MCF 10A (cell line): ENCODE results near the gene RPS24. TPM values are rescaled to one million over a fixed set of nuclear protein-coding genes. Genes with fewer than 3 reads are reported as not detected.

Experiments
- Bru-seq: library from RNA; stranded (reverse); fragments of 400-500 nt; gene quantifications from one replicate; lab custom pipeline; 2021; lab: Mats Ljungman, UMichigan
- BruChase-seq, 2 experiments: library from RNA; stranded (reverse); fragments of 400-500 nt; gene quantifications; one replicate each; lab custom pipeline; 2021; lab: Mats Ljungman, UMichigan
- BruUV-seq: library from RNA; stranded (reverse); fragments of 400-500 nt; replicated peaks from 2 replicates; lab custom pipeline; 2021; lab: Mats Ljungman, UMichigan
- CTCF ChIA-PET: fragments of 300-600 bp; sonication (Branson Sonifier 250); formaldehyde crosslinking; extraction: SDS; loops from one replicate; lab custom pipeline; 2021; ENCODE audit warnings: antibody characterized with exemption, inconsistent platforms; lab: Yijun Ruan, JAX
- POLR2A ChIA-PET: fragments of 300-600, 350-650 bp; sonication (Branson Sonifier 250); formaldehyde crosslinking; extraction: SDS; loops from one replicate; lab custom pipeline; 2020; ENCODE audit warnings: antibody characterized with exemption, inconsistent platforms; lab: Yijun Ruan, JAX
- DNase-seq: peaks from one replicate; pipeline ENCODE4 v3.0.0-alpha.2; 2018; ENCODE audit not compliant: unreplicated experiment
- H3K27ac Mint-ChIP-seq: one replicate; pipeline ENCODE4 v1.8.0; 2022; ENCODE audit warnings: mild to moderate bottlenecking, low read depth, mixed read lengths; ENCODE audit not compliant: unreplicated experiment
- H3K27me3 Mint-ChIP-seq: one replicate; pipeline ENCODE4 v1.8.0; 2022; ENCODE audit warnings: mixed read lengths; ENCODE audit not compliant: insufficient read depth, unreplicated experiment
- H3K36me3 Mint-ChIP-seq: one replicate; pipeline ENCODE4 v1.8.0; 2022; ENCODE audit warnings: mild to moderate bottlenecking, moderate library complexity, mixed read lengths; ENCODE audit not compliant: insufficient read depth, unreplicated experiment
- H3K4me1 Mint-ChIP-seq: one replicate; pipeline ENCODE4 v1.8.0; 2022; ENCODE audit warnings: mixed read lengths; ENCODE audit not compliant: insufficient read depth, unreplicated experiment
- H3K4me3 Mint-ChIP-seq: one replicate; pipeline ENCODE4 v1.8.0; 2022; ENCODE audit warnings: mild to moderate bottlenecking, moderate library complexity, mixed read lengths; ENCODE audit not compliant: unreplicated experiment
- H3K9me3 Mint-ChIP-seq: one replicate; pipeline ENCODE4 v1.8.0; 2022; ENCODE audit warnings: mixed read lengths; ENCODE audit not compliant: unreplicated experiment
- CTCF ChIP-seq: fragments of 200-600 bp; IDR thresholded peaks from one replicate; pipeline ENCODE4 v1.8.0; 2022; ENCODE audit warnings: antibody characterized with exemption, mild to moderate bottlenecking; ENCODE audit not compliant: unreplicated experiment
- intact Hi-C: fragments of 100-400 bp; cut with micrococcal nuclease; formaldehyde crosslinking; loops from 2 replicates; pipeline ENCODE4 v1.14.1; 2022
- long read RNA-seq: library from polyadenylated mRNA; stranded (forward); transcript quantifications from one replicate; pipeline ENCODE4 v2.0.0, GENCODE V29; 2022
- total RNA-seq: library from RNA; stranded (reverse); gene quantifications from 2 replicates; pipeline ENCODE4 v1.2.3, GENCODE V29; 2022

RPS24 gene
- total RNA-seq (2,215 and 2,288 TPM in 2 replicates), Bru-seq, nascent RNA (percentile 98 among the genes with signal in this experiment), BruChase-seq, experiment 1, labeled RNA remaining after a 6-hour chase (percentile 96 among the genes with signal in this experiment), BruChase-seq, experiment 2, labeled RNA remaining after a 2-hour chase (percentile 98 among the genes with signal in this experiment)
- long read RNA-seq, transcript RPS24-214 (5 exons, 634 nt), result major isoform, 438 of 523 reads
- long read RNA-seq, partial matches to known transcripts, result 74 of 523 reads
- long read RNA-seq, other reads (novel, unspliced or antisense), result 3 of 523 reads

DNA sequence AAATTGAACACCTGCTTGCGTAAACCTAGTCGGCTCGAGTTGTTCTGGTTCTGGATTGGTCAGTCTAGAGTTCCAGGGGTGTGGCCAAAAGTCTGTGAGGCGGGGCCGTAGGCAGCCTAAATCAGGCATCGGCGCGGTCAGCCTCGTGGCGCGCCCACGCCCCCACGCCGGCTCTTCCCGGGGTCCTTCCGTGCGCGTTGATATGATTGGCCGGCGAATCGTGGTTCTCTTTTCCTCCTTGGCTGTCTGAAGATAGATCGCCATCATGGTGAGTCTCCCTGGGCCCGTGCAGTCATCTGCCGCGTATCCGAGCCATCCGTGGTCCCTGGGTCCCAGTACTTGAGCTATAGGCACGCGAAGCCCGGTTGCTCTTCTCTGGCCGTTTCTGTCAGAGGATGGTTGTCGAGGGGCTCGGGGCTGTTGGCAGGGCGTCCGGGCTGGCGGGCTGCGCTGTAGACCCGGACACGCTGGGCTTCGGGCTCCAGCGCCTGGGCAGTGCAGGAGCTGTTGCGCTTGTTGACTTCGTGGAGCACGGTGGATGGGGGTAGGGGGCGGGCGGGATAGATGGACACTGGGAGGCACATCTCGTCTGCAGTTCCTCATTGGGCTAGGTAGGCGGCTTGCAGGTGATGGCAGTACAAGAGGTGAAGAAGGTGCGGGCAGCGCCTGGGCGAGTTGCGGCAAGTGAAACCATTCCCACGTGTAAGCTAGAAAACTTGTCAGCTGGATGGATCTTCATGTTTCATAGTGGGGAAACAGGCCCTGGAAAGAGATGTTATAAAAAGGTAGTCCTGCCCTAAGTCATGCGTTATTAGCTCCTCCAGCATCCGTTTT is at the start of gene RPS24:
RPS24 (plus strand) TSS at position 227 of the 834 bp plus-strand sequence; CDS start at position 266, 39 bp downstream.
- Mint-ChIP-seq H3K27me3 (no peaks in the 10 kb centered on the region), H3K36me3 (peaks cover 57% of the 10 kb centered on the region), H3K27ac (peak within 1 kb of the TSS; percentile 77), H3K9me3 (no peaks in the 10 kb centered on the region), H3K4me1 (peaks cover 32% of the 10 kb centered on the region), H3K4me3 (peak within 1 kb of the TSS; percentile 84)
- ChIA-PET POLR2A (interaction anchor here (0.7 to 2.3 kb wide), 14 partner anchors 11 to 1071 kb away, joined by 3 to 9 read pairs (median 4); no protein-coding TSS in a partner anchor), CTCF (no interaction called here)
- intact Hi-C loops, result loop anchor here (10.0 kb wide), 1 partner anchor 869 kb away; no protein-coding TSS in a partner anchor
- no peak for TF ChIP-seq CTCF
- BruUV-seq, result no TSS peak
- peak; percentile 98 for DNase-seq

DNA sequence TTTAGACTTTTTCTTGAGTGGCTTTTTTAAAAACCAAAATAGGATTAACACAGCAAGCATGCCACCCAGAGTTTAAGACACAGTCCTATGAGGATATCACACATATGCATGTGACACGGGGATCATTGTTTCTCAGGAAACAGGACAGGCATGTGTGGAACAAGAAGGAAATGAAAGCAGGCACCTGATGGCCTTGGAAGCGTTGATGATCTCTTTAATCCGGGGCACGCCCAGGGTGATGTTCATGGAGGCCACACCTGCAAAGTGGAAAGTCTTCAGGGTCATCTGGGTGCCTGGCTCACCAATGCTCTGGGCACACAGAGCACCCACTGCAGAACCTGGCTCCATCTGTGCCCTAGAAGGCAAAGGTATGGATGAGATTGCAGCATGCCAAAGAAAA is 48.7 kb upstream of the RPS24 start:
- intact Hi-C loops, result no loop called here
- DNase-seq, result no peak
- Mint-ChIP-seq H3K4me1 (no peaks in the 10 kb centered on the region), H3K36me3 (peaks cover 80% of the 10 kb centered on the region), H3K9me3 (no peaks in the 10 kb centered on the region), H3K27me3 (no peaks in the 10 kb centered on the region), H3K27ac (no peak overlapping the region), H3K4me3 (no peak overlapping the region)
- no TSS peak for BruUV-seq
- ChIA-PET POLR2A (no interaction called here), CTCF (no interaction called here)
- no peak for TF ChIP-seq CTCF

- H3K4me3 Mint-ChIP-seq, result no peak overlapping the region
- intact Hi-C loops, result no loop called here
- ChIA-PET CTCF (no interaction called here), POLR2A (no interaction called here)
- H3K36me3 Mint-ChIP-seq, result peaks cover 82% of the 10 kb centered on the region
- no peaks in the 10 kb centered on the region for H3K4me1 Mint-ChIP-seq
- no peaks in the 10 kb centered on the region for H3K27me3 Mint-ChIP-seq
- H3K9me3 Mint-ChIP-seq, result no peaks in the 10 kb centered on the region
- H3K27ac Mint-ChIP-seq, result no peak overlapping the region
- DNase-seq, result no peak
- BruUV-seq, result no TSS peak
- TF ChIP-seq CTCF, result no peak
These were observed 45.9 kb upstream of the RPS24 start for GRCh38 chr10:77987671-77988255.
